T-helper 2 cell (primary cell): ENCODE measurements around the gene TOM1L1.

ENCODE experiments used
- DNase-seq, 5 experiments: peaks; one replicate each; pipeline versions ENCODE4 v3.0.0 to v3.0.0-alpha.2; 2012 to 2022

The TOM1L1 gene

DNA sequence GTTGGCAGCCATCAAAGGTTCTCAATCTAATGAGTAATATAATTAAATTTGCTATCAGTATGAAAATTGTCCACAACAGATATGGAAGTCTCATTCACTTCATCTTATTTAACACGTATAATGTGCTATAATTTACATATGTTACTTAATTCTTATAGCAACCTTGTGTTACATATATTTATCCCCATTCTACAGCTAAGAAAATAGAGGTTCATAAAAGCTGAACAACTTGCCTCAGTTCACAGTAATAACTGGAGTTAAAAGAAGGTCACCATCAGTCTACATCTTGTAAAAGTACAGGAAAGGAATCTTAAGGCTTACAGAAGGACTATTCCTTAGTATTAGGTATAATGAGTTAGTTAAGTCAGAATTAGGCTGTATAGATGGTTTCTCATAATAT is 95.8 kb downstream of the TOM1L1 start:
- DNase-seq, result no peak

DNA sequence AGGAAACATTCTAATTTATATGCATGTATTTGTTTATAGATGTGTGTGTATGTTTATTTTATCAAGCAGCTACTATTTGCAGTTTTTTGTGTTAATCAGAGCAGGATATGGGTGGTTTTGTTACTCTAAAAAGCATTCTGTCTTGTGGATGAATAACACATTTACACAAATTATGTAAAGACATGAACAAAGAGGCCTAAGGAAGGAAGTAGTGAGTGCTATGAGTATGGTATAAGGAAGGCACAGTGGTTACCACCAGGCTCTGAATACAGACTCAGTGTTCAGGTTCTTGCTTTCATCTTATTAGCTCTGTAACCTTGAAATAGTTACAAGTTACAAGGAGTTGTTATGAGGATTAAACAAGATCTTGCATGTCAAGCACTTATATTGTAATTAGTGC is 101.8 kb downstream of the TOM1L1 start:
- DNase-seq, result peak in 1 of 5 experiments; percentile 26

DNA sequence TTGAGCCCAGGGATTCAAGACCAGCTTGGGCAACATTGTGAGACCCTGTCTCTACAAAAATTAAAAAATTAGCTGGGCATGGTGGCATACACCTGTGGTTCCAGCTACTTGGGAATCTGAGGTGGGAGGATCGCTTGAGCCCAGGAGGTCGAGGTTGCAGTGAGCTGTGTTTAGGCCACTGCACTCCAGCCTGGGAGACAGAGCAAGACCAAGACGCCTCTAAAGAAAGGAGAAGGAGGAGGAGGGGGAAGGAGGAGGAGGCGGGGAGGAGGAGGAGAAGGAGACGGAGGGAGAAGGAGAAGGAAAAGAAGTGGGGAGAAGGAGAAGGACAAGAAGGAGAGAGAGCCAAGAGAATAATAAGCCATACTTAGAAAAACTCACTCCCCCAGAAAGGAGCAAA is 103.8 kb downstream of the TOM1L1 start:
- DNase-seq, result no peak

DNA sequence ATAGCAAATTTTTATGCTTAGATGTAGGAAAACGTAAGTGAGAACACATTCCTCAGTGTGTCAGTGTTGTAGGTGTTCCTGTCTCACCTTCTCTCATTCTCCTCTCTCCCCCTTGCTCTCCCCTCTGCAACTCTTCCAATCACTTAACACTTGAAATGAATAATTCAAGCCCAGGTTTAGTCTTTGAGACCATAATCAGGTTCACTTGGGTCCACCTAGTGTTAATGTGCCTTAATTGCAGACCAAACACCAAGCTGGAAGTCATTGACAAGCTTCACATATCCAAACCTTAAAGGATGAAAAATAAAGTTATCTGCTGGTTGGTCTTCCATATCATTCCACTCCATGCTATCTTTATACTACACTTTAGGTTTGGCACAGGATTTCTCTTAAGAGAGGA is 104.9 kb downstream of the TOM1L1 start:
- peak in 1 of 5 experiments; percentile 40 for DNase-seq
